SU-DHL-6 (cell line): ENCODE results near the gene CDH23.

ENCODE experiments used
- H2AFZ ChIP-seq: fragments of 200-600 bp; sonication (generic); 2 replicates; pipeline ENCODE4 v1.6.1; 2014; ENCODE audit warnings: low read depth, mild to moderate bottlenecking, moderate library complexity, mixed read lengths, antibody characterized with exemption, low read length; ENCODE audit not compliant: severe bottlenecking
- H3F3A ChIP-seq: fragments of 200-600 bp; shearing (Covaris generic); 2 replicates; pipeline ENCODE4 v1.6.0; 2016; ENCODE audit warnings: antibody characterized with exemption, mild to moderate bottlenecking; ENCODE audit not compliant: insufficient read depth
- H3K27ac ChIP-seq: fragments of 200-600 bp; sonication (generic); 2 replicates; pipeline ENCODE4 v1.5.1; 2016; ENCODE audit warnings: low read depth, mild to moderate bottlenecking, low read length, moderate library complexity, mixed read lengths
- H3K27me3 ChIP-seq: fragments of 200-600 bp; sonication (generic), shearing (Covaris generic); 2 replicates; pipeline ENCODE4 v1.6.0; 2014; ENCODE audit warnings: mild to moderate bottlenecking, low read length
- H3K36me3 ChIP-seq: fragments of 200-600 bp; sonication (generic); 2 replicates; pipeline ENCODE4 v1.6.1; 2014; ENCODE audit warnings: mild to moderate bottlenecking, low read length, mixed read lengths
- H3K4me2 ChIP-seq: fragments of 300-600, 200-600 bp; shearing (Covaris generic), sonication (generic); 2 replicates; pipeline ENCODE4 v1.6.0; 2014; ENCODE audit warnings: low read length, low read depth, mild to moderate bottlenecking; ENCODE audit not compliant: poor library complexity, severe bottlenecking
- H3K4me3 ChIP-seq: fragments of 200-600 bp; sonication (generic); 2 replicates; pipeline ENCODE4 v1.5.1; 2014; ENCODE audit warnings: antibody characterized with exemption, low read length, mild to moderate bottlenecking, mixed read lengths; ENCODE audit not compliant: insufficient read depth, poor library complexity, severe bottlenecking
- H3K79me2 ChIP-seq: fragments of 200-600 bp; sonication (generic); 2 replicates; pipeline ENCODE4 v1.6.1; 2014; ENCODE audit warnings: mild to moderate bottlenecking, low read length, moderate library complexity; ENCODE audit not compliant: insufficient read depth
- H3K9ac ChIP-seq: fragments of 200-600 bp; sonication (generic); 2 replicates; pipeline ENCODE4 v1.7.0; 2014; ENCODE audit warnings: mild to moderate bottlenecking, low read length
- H3K9me2 ChIP-seq: fragments of 200-600 bp; sonication (generic); replicated peaks from 2 replicates; pipeline ENCODE4 v1.6.1; 2014; ENCODE audit warnings: low read length; ENCODE audit not compliant: insufficient read depth
- H3K9me3 ChIP-seq: fragments of 200-600 bp; sonication (generic); 2 replicates; pipeline ENCODE4 v1.6.1; 2014; ENCODE audit warnings: low read length, mixed read lengths; ENCODE audit not compliant: insufficient read depth
- H4K20me1 ChIP-seq: fragments of 200-600 bp; sonication (generic); 2 replicates; pipeline ENCODE4 v1.6.1; 2014; ENCODE audit warnings: low read depth, mild to moderate bottlenecking, antibody characterized with exemption, low read length, moderate library complexity, mixed read lengths
- CTCF ChIP-seq: fragments of 200-600 bp; sonication (generic); IDR thresholded peaks from one replicate; pipeline ENCODE4 v1.5.1; 2017; ENCODE audit warnings: antibody characterized with exemption, mild to moderate bottlenecking, low read length, moderate library complexity; ENCODE audit not compliant: insufficient read depth, poor library complexity, severe bottlenecking
- EZH2phosphoT487 ChIP-seq: fragments of 200-600 bp; sonication (generic), shearing (Covaris generic); conservative IDR thresholded peaks from 2 replicates; pipeline ENCODE4 v1.6.1; 2018; ENCODE audit warnings: mild to moderate bottlenecking, antibody characterized with exemption, low read length, moderate library complexity, mixed read lengths

The CDH23 gene

DNA sequence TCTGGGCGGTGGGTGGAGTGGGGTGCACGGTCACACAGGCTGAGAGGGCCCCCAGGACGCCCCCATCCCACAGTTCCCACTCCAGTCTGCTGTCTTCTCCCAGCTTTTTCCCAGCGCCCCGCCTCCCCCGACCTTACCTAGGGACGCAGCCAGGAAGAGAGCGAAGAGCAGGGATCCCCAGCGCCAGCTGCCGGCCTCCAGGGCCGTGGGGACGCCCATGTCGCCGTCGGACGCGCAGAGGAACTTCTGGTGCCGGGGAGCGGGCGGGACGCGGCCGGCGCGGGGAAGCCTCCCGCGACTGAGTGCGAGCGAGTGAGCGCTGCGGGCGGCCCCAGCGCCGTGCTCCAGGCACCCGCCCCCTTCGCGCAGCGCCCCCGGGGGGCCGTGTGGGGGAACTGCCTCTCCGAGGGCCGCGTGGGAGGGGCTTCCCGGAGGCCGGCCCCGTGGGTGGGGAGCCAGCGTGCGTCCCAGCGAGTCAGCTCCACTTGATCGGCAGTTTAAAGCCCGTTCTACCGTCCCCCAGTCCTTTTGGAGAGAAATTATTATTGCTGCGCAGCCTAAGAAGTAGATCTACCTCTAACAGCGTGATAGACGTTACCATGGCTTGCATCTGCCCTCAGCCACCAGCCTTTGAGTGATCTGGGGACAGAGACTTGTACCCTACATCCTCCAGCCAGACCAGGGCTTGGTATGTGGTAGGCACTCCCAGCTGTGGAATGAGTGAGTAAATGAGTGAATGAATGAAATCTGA is 376.7 kb downstream of the CDH23 start, which contains the start of gene VSIR:
VSIR (minus strand) TSS at position 300 of the 751 bp plus-strand sequence; CDS start at position 219, 81 bp downstream.
- Histone ChIP-seq H3K9me3 (no peaks in the 10 kb centered on the region), H3F3A (no peaks in the 10 kb centered on the region), H3K27ac (no peak within 1 kb of the TSS), H3K9ac (no peak within 1 kb of the TSS), H3K79me2 (no peaks in the 10 kb centered on the region), H3K9me2 (no peaks in the 10 kb centered on the region), H2AFZ (no peak within 1 kb of the TSS), H3K36me3 (no peaks in the 10 kb centered on the region), H3K27me3 (no peaks in the 10 kb centered on the region), H3K4me3 (no peak within 1 kb of the TSS), H4K20me1 (no peaks in the 10 kb centered on the region), H3K4me2 (no peak within 1 kb of the TSS)
- no peak for TF ChIP-seq EZH2phosphoT487
- peak; percentile 20 for TF ChIP-seq CTCF

GRCh38 chr10:71774916-71775702 is 378.4 kb downstream of the CDH23 start:
- Histone ChIP-seq H4K20me1 (no peaks in the 10 kb centered on the region), H3K9me2 (no peaks in the 10 kb centered on the region), H3K27ac (no peak overlapping the region), H2AFZ (no peak overlapping the region), H3K36me3 (no peaks in the 10 kb centered on the region), H3K4me2 (no peak overlapping the region), H3K9ac (no peak overlapping the region), H3K27me3 (no peaks in the 10 kb centered on the region), H3K4me3 (no peak overlapping the region), H3K9me3 (no peaks in the 10 kb centered on the region), H3K79me2 (no peaks in the 10 kb centered on the region), H3F3A (no peaks in the 10 kb centered on the region)
- no peak for TF ChIP-seq EZH2phosphoT487
- TF ChIP-seq CTCF = no peak

GRCh38 chr10:71776481-71776925 is 379.8 kb downstream of the CDH23 start:
- no peak overlapping the region for H2AFZ ChIP-seq
- no peaks in the 10 kb centered on the region for H4K20me1 ChIP-seq
- H3K9ac ChIP-seq = no peak overlapping the region
- H3K4me3 ChIP-seq = no peak overlapping the region
- H3K36me3 ChIP-seq = no peaks in the 10 kb centered on the region
- H3K9me3 ChIP-seq = no peaks in the 10 kb centered on the region
- no peaks in the 10 kb centered on the region for H3K27me3 ChIP-seq
- H3F3A ChIP-seq = no peaks in the 10 kb centered on the region
- no peak overlapping the region for H3K27ac ChIP-seq
- H3K79me2 ChIP-seq = no peaks in the 10 kb centered on the region
- no peak overlapping the region for H3K4me2 ChIP-seq
- no peak for TF ChIP-seq EZH2phosphoT487
- TF ChIP-seq CTCF = no peak
- no peaks in the 10 kb centered on the region for H3K9me2 ChIP-seq
